ENCODE measurements around the gene MTA3. TPM values are rescaled to one million over a fixed set of nuclear protein-coding genes. Genes with fewer than 3 reads are reported as not detected.
"Not testable (repeated sequence)": the region's sequence is repeated elsewhere in the genome, so short reads cannot be mapped to it uniquely, and the experiment has no call there.

Gene MTA3
- total RNA-seq, 1 donor from 2014 or later = 107 TPM

- no peak for DNase-seq (ENCODE audit: low spot score in 2 of 2, unreplicated experiment in 2 of 2)
- peaks cover 50% of the 10 kb centered on the region for H3K36me3 Mint-ChIP-seq
- H3K27me3 Mint-ChIP-seq (ENCODE audit: low read depth) = no peaks in the 10 kb centered on the region
- no peak overlapping the region for H3K4me3 Mint-ChIP-seq
- H3K9me3 Mint-ChIP-seq = peaks cover 27% of the 10 kb centered on the region
- peaks cover 16% of the 10 kb centered on the region for H3K4me1 Mint-ChIP-seq
- no peak overlapping the region for H3K27ac Mint-ChIP-seq
- no peak for TF ChIP-seq CTCF (IDR thresholded peaks at IDR 0.05; ENCODE audit: unreplicated experiment)
Measured at GRCh38 chr2:42726680-42727079, 158.2 kb downstream of the MTA3 start.

- H3K4me1 Mint-ChIP-seq; DNase-seq (ENCODE audit: low spot score in 2 of 2, unreplicated experiment in 2 of 2); H3K4me3 Mint-ChIP-seq; H3K27me3 Mint-ChIP-seq (ENCODE audit: low read depth); H3K27ac Mint-ChIP-seq: not testable (repeated sequence)
- Mint-ChIP-seq H3K9me3 (peaks cover 61% of the 10 kb centered on the region), H3K36me3 (peaks cover 80% of the 10 kb centered on the region)
Measured at GRCh38 chr2:42731316-42731715, 162.9 kb downstream of the MTA3 start.

GRCh38 chr2:42733852-42734251, 165.4 kb downstream of the MTA3 start:
- Mint-ChIP-seq H3K27ac (no peak overlapping the region), H3K9me3 (peaks cover 69% of the 10 kb centered on the region), H3K36me3 (peaks cover 86% of the 10 kb centered on the region), H3K27me3 (ENCODE audit: low read depth) (no peaks in the 10 kb centered on the region), H3K4me1 (no peaks in the 10 kb centered on the region), H3K4me3 (no peak overlapping the region)
- no peak for TF ChIP-seq CTCF (IDR thresholded peaks at IDR 0.05; ENCODE audit: unreplicated experiment)
- DNase-seq (ENCODE audit: low spot score in 2 of 2, unreplicated experiment in 2 of 2) = no peak

GRCh38 chr2:42736598-42737322, 168.3 kb downstream of the MTA3 start:
- DNase-seq (ENCODE audit: low spot score in 2 of 2, unreplicated experiment in 2 of 2) = no peak
- no peaks in the 10 kb centered on the region for H3K27me3 Mint-ChIP-seq (ENCODE audit: low read depth)
- H3K9me3 Mint-ChIP-seq = peaks cover 48% of the 10 kb centered on the region
- peaks cover 78% of the 10 kb centered on the region for H3K36me3 Mint-ChIP-seq
- TF ChIP-seq CTCF (IDR thresholded peaks at IDR 0.05; ENCODE audit: unreplicated experiment) = no peak
- H3K4me3 Mint-ChIP-seq = no peak overlapping the region
- no peaks in the 10 kb centered on the region for H3K4me1 Mint-ChIP-seq
- no peak overlapping the region for H3K27ac Mint-ChIP-seq

GRCh38 chr2:42741140-42741539, 172.7 kb downstream of the MTA3 start:
- Mint-ChIP-seq H3K27ac (no peak overlapping the region), H3K36me3 (peaks cover 38% of the 10 kb centered on the region), H3K4me1 (no peaks in the 10 kb centered on the region), H3K27me3 (ENCODE audit: low read depth) (no peaks in the 10 kb centered on the region), H3K4me3 (no peak overlapping the region), H3K9me3 (peaks cover 15% of the 10 kb centered on the region)
- no peak for TF ChIP-seq CTCF (IDR thresholded peaks at IDR 0.05; ENCODE audit: unreplicated experiment)
- no peak for DNase-seq (ENCODE audit: low spot score in 2 of 2, unreplicated experiment in 2 of 2)

GRCh38 chr2:42742740-42743658, 174.6 kb downstream of the MTA3 start:
- Mint-ChIP-seq H3K4me1 (peaks cover 4% of the 10 kb centered on the region), H3K27ac (no peak overlapping the region), H3K9me3 (peaks cover 8% of the 10 kb centered on the region), H3K27me3 (ENCODE audit: low read depth) (no peaks in the 10 kb centered on the region), H3K36me3 (peaks cover 25% of the 10 kb centered on the region), H3K4me3 (no peak overlapping the region)
- no peak for DNase-seq (ENCODE audit: low spot score in 2 of 2, unreplicated experiment in 2 of 2)
- no peak for TF ChIP-seq CTCF (IDR thresholded peaks at IDR 0.05; ENCODE audit: unreplicated experiment)

Measured in mesothelial cell of epicardium (in vitro differentiated cells).